Endometrium (tissue), 2 donors: ENCODE measurements around the gene TUSC2.
"Not testable (repeated sequence)": the region's sequence is repeated elsewhere in the genome, so short reads cannot be mapped to it uniquely, and the experiment has no call there.

ENCODE experiments used
- FAIRE-seq: peaks from 2 replicates; lab custom pipeline; 2012; peaks lifted over from hg19 to GRCh38; lab: Jason Lieb, UNC
- donor health status: control.
- donor health status: control.

Gene TUSC2

GRCh38 chr3:50317300-50317699 is 10.7 kb downstream of the TUSC2 start:
- FAIRE-seq = no peak

GRCh38 chr3:50316657-50317242 is 11.3 kb downstream of the TUSC2 start:
- FAIRE-seq = no peak

GRCh38 chr3:50314816-50315215 is 13.2 kb downstream of the TUSC2 start:
- FAIRE-seq = no peak

GRCh38 chr3:50314342-50314741 is 13.7 kb downstream of the TUSC2 start:
- FAIRE-seq = no peak

- FAIRE-seq = not testable (repeated sequence)
These were observed 16.0 kb downstream of the TUSC2 start for GRCh38 chr3:50312041-50312440.

GRCh38 chr3:50304601-50305000 is 23.4 kb downstream of the TUSC2 start:
- no peak for FAIRE-seq

GRCh38 chr3:50303013-50303815 is 24.8 kb downstream of the TUSC2 start, which contains the start of gene HYAL1:
Gene HYAL1 (minus strand): TSS chr3:50303574. CDS start chr3:50302956, 618 bp downstream.
- no peak for FAIRE-seq

- FAIRE-seq = no peak
These were observed 25.7 kb downstream of the TUSC2 start for GRCh38 chr3:50302095-50303012.

GRCh38 chr3:50300681-50301254 is 27.3 kb downstream of the TUSC2 start:
- no peak for FAIRE-seq

- FAIRE-seq = no peak
These were observed 27.9 kb downstream of the TUSC2 start for GRCh38 chr3:50299929-50300680.

- no peak for FAIRE-seq
These were observed 28.4 kb downstream of the TUSC2 start for GRCh38 chr3:50299638-50299928.

GRCh38 chr3:50298836-50299637 is 29.0 kb downstream of the TUSC2 start, which contains the start of the genes HYAL3 and NAA80:
Gene HYAL3 (minus strand): TSS chr3:50299405. CDS start chr3:50295602, 3,803 bp downstream.
Gene NAA80 (minus strand): TSS chr3:50299405. CDS start chr3:50297463, 1,942 bp downstream.
- FAIRE-seq = peak; percentile 95

- no peak for FAIRE-seq
These were observed 29.9 kb downstream of the TUSC2 start for GRCh38 chr3:50297896-50298725.

- FAIRE-seq = no peak
These were observed 30.6 kb downstream of the TUSC2 start for GRCh38 chr3:50297384-50297775.

GRCh38 chr3:50296721-50297383 is 31.2 kb downstream of the TUSC2 start:
- FAIRE-seq = no peak

GRCh38 chr3:50295553-50296431 is 32.2 kb downstream of the TUSC2 start:
- no peak for FAIRE-seq

- FAIRE-seq = no peak
These were observed 33.3 kb downstream of the TUSC2 start for GRCh38 chr3:50294492-50295403.
